ENCODE results near the gene RASGRF2. TPM values are rescaled to one million over a fixed set of nuclear protein-coding genes. Genes with fewer than 3 reads are reported as not detected.

The RASGRF2 gene
- total RNA-seq, 2 experiments from 2014 or later, result 10.0 to 11.6 TPM

DNA sequence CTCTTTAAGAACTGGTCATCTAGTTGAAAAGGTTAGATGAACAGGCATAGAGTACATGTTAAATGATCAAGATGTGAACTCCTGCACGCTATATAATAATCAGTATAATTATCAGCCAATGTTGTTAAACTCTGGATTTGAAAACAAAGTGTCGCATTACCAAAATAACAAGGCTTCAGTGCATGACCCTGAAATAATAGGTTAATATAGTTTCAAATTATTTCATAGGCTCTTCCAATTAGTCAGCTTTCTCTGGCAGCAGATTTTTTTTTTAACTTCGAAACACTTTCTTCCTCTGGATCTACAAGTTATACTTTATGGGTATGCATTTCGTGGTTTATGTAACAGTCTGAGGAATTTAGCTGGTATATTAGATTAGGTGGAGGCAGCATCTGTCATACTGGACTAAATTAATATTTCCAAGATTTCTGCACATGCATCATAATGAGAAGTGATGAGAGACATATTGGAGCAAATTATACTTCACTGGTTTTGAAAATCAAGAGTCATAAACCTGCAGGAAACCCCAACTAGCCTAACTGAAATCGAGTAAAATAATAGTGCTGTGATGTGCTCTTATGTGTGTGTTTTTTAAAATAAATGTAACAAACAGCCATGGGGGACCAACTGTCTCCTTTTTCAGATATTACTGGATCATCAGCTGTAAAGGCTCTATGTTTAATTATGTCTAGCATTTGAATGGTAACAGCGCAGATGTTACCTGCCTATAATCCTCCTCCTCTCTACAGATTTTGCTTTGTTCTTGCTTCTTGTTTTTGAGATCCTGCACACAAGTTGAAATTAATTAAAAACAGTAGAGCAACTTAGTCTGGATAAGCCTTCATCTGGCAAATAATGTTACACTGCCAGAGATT, 187.1 kb downstream of the RASGRF2 start:
- H3K27ac Mint-ChIP-seq, result peak overlapping the region; percentile 39

DNA sequence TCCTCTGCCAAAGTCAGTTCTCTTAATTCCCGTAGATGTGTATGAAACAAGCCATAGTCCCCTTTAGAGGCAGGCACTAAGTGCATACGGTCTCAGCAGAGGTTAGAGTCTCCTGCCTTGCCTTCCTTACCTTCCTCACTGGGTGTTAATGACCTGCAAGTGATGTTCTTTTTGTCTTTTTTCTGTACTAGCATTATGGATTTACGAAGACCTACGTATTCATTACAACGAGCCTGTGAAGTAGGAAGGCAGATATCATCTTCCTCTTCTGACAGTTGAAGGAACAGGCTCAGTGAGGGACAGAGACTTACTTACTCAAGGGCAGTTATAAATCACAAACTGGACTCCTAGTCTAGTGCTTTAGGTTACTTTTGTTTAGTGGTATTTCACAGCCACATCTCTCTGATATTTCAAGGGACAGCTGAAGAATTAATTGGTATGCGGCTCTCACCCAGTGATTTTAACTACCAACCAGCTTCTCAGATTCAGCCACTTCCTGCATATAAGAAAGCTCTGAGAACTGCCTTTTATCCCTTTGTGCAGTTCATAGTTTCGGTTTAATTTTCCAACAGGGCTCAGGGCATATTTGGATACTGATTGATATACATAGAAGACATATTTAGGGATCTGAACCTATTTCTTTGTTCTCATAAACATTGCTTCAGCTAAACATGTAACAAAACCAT, 187.9 kb downstream of the RASGRF2 start:
- POLR2A ChIA-PET, result interaction anchor here (0.7 kb wide), 1 partner anchor 21 kb away, joined by 3 read pairs; no protein-coding TSS in a partner anchor
- no peak for DNase-seq
- H3K27ac Mint-ChIP-seq, result peak overlapping the region; percentile 39
- no peaks in the 10 kb centered on the region for H3K9me3 Mint-ChIP-seq (ENCODE audit: insufficient read depth)
- peak overlapping the region; percentile 14 for H3K4me3 Mint-ChIP-seq
- H3K36me3 Mint-ChIP-seq (ENCODE audit: low read depth), result peaks cover 5% of the 10 kb centered on the region
- CTCF ChIA-PET, result no interaction called here
- peaks cover 11% of the 10 kb centered on the region for H3K4me1 Mint-ChIP-seq (ENCODE audit: low read depth)
- no peaks in the 10 kb centered on the region for H3K27me3 Mint-ChIP-seq (ENCODE audit: low read depth)
- peak; percentile 60 for ATAC-seq

More for the DNA sequence above, 187.1 kb downstream of the RASGRF2 start:
- no peak for DNase-seq
- Mint-ChIP-seq H3K9me3 (ENCODE audit: insufficient read depth) (no peaks in the 10 kb centered on the region), H3K36me3 (ENCODE audit: low read depth) (peaks cover 5% of the 10 kb centered on the region), H3K27me3 (ENCODE audit: low read depth) (no peaks in the 10 kb centered on the region), H3K4me1 (ENCODE audit: low read depth) (peaks cover 11% of the 10 kb centered on the region), H3K4me3 (no peak overlapping the region)
- CTCF ChIA-PET, result no interaction called here
- POLR2A ChIA-PET, result interaction anchor here (0.7 kb wide), 1 partner anchor 22 kb away, joined by 3 read pairs; no protein-coding TSS in a partner anchor
- ATAC-seq, result no peak

DNA sequence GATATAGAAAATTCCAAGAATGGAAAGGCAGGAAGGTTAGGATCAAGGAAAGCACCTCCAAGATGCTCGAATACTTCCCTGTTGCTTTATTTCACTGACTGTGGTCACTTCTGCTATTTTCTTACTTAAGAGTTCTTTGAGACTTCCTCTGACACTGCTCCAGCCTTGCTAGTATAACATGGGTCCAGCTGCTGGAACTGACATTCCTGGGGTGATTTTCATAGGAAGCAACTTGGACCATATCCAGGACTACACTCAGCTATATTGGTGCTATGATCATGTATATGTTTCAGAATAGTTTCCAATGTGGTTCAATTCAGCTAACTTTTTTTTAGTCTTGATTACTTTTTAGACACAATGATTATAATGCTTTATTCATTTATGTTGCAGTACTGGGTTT, 191.4 kb downstream of the RASGRF2 start:
- Mint-ChIP-seq H3K27me3 (ENCODE audit: low read depth) (no peaks in the 10 kb centered on the region), H3K36me3 (ENCODE audit: low read depth) (peaks cover 7% of the 10 kb centered on the region), H3K9me3 (ENCODE audit: insufficient read depth) (peaks cover 16% of the 10 kb centered on the region), H3K4me3 (no peak overlapping the region), H3K27ac (no peak overlapping the region), H3K4me1 (ENCODE audit: low read depth) (peaks cover 11% of the 10 kb centered on the region)
- ChIA-PET CTCF (interaction anchor here (1.3 kb wide), 1 partner anchor 44 kb away, joined by 3 read pairs; no protein-coding TSS in a partner anchor), POLR2A (no interaction called here)
- ATAC-seq, result no peak
- no peak for DNase-seq

DNA sequence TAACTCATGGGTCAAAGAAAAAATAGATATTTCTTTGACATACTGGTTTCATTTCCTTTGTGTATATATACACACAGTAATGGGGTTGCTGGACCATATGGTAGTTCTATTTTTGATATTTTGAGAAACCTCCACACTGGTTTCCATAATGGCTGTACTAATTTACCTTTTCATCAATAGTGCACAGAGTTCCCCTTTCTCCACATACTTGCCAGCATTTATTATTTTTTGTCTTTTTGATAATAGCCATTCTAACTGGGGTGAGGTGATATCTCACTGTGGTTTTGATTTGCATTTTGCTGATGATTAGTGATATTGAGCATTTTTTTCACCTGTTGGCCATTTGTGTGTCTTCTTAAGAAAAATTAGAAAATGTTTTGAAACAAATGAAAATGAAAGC, 194.6 kb downstream of the RASGRF2 start:
- H3K27me3 Mint-ChIP-seq (ENCODE audit: low read depth), result no peaks in the 10 kb centered on the region
- peaks cover 19% of the 10 kb centered on the region for H3K9me3 Mint-ChIP-seq (ENCODE audit: insufficient read depth)
- ATAC-seq (no peak), DNase-seq (no peak)
- CTCF ChIA-PET, result no interaction called here
- peaks cover 8% of the 10 kb centered on the region for H3K36me3 Mint-ChIP-seq (ENCODE audit: low read depth)
- H3K27ac Mint-ChIP-seq, result no peak overlapping the region
- H3K4me1 Mint-ChIP-seq (ENCODE audit: low read depth), result no peaks in the 10 kb centered on the region
- POLR2A ChIA-PET, result no interaction called here
- no peak overlapping the region for H3K4me3 Mint-ChIP-seq

DNA sequence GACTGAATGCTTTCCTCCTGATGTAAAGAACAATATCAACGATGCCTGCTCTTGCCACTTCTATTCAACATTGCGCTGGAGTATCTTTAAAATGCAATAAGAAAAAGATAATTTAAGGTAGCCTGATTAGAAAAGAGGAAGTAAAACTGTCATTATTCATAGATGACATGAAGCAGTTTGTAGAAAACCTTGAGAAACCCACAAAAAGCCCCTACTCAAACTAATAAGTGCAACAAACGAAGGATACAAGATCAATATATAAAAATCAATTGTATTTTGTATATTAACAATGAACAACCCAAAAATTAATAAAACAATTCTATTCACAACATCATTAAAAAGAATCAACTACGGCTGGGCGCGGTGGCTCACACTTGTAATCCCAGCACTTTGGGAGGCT, 196.6 kb downstream of the RASGRF2 start:
- Mint-ChIP-seq H3K27me3 (ENCODE audit: low read depth) (no peaks in the 10 kb centered on the region), H3K27ac (no peak overlapping the region), H3K4me1 (ENCODE audit: low read depth) (no peaks in the 10 kb centered on the region), H3K4me3 (no peak overlapping the region), H3K36me3 (ENCODE audit: low read depth) (peaks cover 8% of the 10 kb centered on the region), H3K9me3 (ENCODE audit: insufficient read depth) (peaks cover 19% of the 10 kb centered on the region)
- DNase-seq (no peak), ATAC-seq (no peak)
- CTCF ChIA-PET, result no interaction called here
- POLR2A ChIA-PET, result no interaction called here

DNA sequence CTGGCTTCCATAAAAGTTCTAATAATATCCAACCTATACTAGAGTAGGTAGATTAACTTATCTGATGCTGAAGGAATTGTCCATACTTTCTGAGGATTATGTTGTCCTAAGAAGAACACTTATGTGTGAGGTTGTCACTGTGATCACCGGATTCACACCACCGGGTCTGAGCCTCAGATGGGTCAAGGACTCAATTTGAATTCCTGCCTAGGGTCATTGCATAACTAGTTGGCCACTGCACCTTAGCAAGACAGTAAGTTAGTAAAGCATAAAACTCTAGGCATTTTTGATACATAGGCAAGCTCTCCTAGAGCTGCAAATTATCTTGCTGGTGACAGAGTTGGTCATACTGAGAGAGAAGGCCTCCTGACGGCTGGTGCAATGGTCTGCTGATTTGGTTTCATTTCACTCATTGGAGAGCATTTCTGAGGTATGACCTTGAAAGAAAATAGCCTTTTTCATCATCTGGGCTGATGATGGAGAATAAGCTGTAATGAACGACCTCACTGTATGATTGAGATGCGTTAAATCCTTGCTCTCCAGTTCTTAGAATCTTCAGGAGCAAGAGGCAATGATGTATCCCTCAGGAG, 200.9 kb downstream of the RASGRF2 start:
- Mint-ChIP-seq H3K36me3 (ENCODE audit: low read depth) (peaks cover 4% of the 10 kb centered on the region), H3K27me3 (ENCODE audit: low read depth) (no peaks in the 10 kb centered on the region), H3K9me3 (ENCODE audit: insufficient read depth) (peaks cover 5% of the 10 kb centered on the region), H3K4me3 (no peak overlapping the region), H3K27ac (no peak overlapping the region), H3K4me1 (ENCODE audit: low read depth) (peaks cover 8% of the 10 kb centered on the region)
- ChIA-PET CTCF (interaction anchor here (1.6 to 1.9 kb wide), 2 partner anchors 30 to 53 kb away, joined by 3 to 4 read pairs; no protein-coding TSS in a partner anchor), POLR2A (interaction anchor here (0.8 kb wide), 1 partner anchor 552 kb away, joined by 3 read pairs; no protein-coding TSS in a partner anchor)
- ATAC-seq (no peak), DNase-seq (no peak)

DNA sequence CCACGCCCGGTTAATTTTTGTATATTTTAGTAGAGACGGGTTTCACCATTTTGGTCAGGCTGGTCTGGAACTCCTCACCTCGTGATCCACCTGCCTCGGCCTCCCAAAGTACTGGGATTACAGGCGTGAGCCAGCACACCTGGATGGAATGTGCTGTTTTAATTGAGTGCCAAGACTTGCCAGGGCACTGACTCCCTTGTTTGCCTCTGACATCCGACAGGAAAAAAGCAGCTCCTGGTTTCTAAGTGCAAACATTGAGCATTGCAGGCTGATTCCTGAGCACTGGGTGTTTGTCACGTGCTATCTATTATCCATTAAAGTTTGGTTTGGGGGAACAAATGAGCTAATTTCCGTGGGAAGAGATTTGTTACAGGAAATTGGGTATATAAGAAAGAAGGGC, 202.3 kb downstream of the RASGRF2 start:
- Mint-ChIP-seq H3K4me1 (ENCODE audit: low read depth) (peaks cover 8% of the 10 kb centered on the region), H3K27me3 (ENCODE audit: low read depth) (no peaks in the 10 kb centered on the region), H3K4me3 (no peak overlapping the region), H3K9me3 (ENCODE audit: insufficient read depth) (no peaks in the 10 kb centered on the region), H3K27ac (no peak overlapping the region), H3K36me3 (ENCODE audit: low read depth) (no peaks in the 10 kb centered on the region)
- ChIA-PET CTCF (no interaction called here), POLR2A (no interaction called here)
- ATAC-seq, result no peak
- DNase-seq, result no peak

DNA sequence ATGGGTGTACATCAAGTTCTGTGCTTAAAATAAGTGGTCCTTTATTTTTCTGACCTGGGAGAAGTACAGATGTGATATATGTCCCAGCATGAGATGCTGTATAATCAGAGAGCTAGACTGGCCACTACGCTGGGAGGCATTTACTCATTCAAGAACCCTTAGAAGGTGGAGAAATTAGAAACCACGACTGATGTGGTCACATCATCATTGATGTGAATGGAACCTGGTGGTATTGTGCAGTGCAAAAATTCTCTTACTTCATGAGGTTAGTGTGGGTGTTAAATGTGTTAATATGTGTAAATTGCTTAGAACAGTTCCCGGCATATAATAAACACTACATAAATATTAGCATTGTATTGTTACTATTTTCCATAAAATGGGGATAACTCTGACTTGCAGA, 203.5 kb downstream of the RASGRF2 start:
- CTCF ChIA-PET, result interaction anchor here (1.0 to 3.7 kb wide), 4 partner anchors 55 to 492 kb away, joined by 3 to 21 read pairs (median 4); no protein-coding TSS in a partner anchor
- H3K36me3 Mint-ChIP-seq (ENCODE audit: low read depth), result no peaks in the 10 kb centered on the region
- no peaks in the 10 kb centered on the region for H3K27me3 Mint-ChIP-seq (ENCODE audit: low read depth)
- H3K27ac Mint-ChIP-seq, result no peak overlapping the region
- H3K4me3 Mint-ChIP-seq, result no peak overlapping the region
- POLR2A ChIA-PET, result interaction anchor here (1.0 kb wide), 1 partner anchor 38 kb away, joined by 3 read pairs; no protein-coding TSS in a partner anchor
- DNase-seq (no peak), ATAC-seq (no peak)
- no peaks in the 10 kb centered on the region for H3K9me3 Mint-ChIP-seq (ENCODE audit: insufficient read depth)
- H3K4me1 Mint-ChIP-seq (ENCODE audit: low read depth), result peaks cover 10% of the 10 kb centered on the region

DNA sequence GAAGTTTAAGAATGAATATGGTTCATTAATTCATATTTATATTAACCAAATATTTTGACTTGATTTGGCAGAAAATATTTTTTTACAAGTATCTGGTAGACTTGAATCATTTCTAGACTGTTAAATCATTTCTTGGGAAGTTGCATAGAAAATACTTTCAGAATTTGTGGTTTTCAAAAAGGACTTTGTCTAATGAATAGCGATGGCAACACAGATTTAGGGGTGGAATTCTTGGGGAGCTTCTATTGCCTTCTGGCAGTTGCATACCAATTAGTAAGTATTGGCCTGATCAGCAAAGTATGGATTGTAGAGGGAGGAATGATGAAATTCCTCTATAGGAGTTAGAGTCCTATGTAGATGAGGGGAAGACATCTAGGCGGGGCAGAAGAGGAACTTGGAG, 204.3 kb downstream of the RASGRF2 start:
- H3K27ac Mint-ChIP-seq, result no peak overlapping the region
- ATAC-seq, result no peak
- ChIA-PET CTCF (interaction anchor here (1.0 to 3.7 kb wide), 4 partner anchors 56 to 492 kb away, joined by 3 to 21 read pairs (median 4); no protein-coding TSS in a partner anchor), POLR2A (interaction anchor here (1.0 kb wide), 1 partner anchor 39 kb away, joined by 3 read pairs; no protein-coding TSS in a partner anchor)
- no peak for DNase-seq
- H3K4me3 Mint-ChIP-seq, result no peak overlapping the region
- H3K4me1 Mint-ChIP-seq (ENCODE audit: low read depth), result peaks cover 18% of the 10 kb centered on the region
- no peaks in the 10 kb centered on the region for H3K9me3 Mint-ChIP-seq (ENCODE audit: insufficient read depth)
- H3K27me3 Mint-ChIP-seq (ENCODE audit: low read depth), result no peaks in the 10 kb centered on the region
- no peaks in the 10 kb centered on the region for H3K36me3 Mint-ChIP-seq (ENCODE audit: low read depth)

DNA sequence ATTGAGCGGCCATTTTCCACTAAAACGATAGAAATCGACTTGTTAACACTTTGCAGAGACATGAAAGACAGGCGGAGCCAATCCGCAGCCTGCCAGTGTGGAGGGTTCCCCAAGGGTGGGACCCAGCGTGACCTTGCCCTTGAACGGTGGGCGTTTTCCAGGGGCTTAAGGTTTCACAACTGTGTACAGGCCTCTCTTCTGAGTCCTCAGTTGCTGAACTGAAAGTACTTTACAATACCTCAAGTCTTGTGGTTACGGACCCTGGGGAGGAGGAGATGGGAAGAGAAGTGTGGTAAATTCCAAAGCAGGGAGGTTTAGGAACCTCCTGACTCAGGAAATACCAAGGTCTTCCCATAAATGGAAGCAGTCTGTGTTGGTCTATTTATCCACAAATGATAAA, 204.8 kb downstream of the RASGRF2 start:
- Mint-ChIP-seq H3K4me3 (no peak overlapping the region), H3K27me3 (ENCODE audit: low read depth) (no peaks in the 10 kb centered on the region), H3K36me3 (ENCODE audit: low read depth) (no peaks in the 10 kb centered on the region), H3K27ac (no peak overlapping the region), H3K4me1 (ENCODE audit: low read depth) (peaks cover 18% of the 10 kb centered on the region), H3K9me3 (ENCODE audit: insufficient read depth) (no peaks in the 10 kb centered on the region)
- ChIA-PET CTCF (interaction anchor here (0.9 to 3.7 kb wide), 10 partner anchors 12 to 509 kb away, joined by 3 to 21 read pairs (median 4); no protein-coding TSS in a partner anchor), POLR2A (no interaction called here)
- ATAC-seq (no peak), DNase-seq (no peak)

DNA sequence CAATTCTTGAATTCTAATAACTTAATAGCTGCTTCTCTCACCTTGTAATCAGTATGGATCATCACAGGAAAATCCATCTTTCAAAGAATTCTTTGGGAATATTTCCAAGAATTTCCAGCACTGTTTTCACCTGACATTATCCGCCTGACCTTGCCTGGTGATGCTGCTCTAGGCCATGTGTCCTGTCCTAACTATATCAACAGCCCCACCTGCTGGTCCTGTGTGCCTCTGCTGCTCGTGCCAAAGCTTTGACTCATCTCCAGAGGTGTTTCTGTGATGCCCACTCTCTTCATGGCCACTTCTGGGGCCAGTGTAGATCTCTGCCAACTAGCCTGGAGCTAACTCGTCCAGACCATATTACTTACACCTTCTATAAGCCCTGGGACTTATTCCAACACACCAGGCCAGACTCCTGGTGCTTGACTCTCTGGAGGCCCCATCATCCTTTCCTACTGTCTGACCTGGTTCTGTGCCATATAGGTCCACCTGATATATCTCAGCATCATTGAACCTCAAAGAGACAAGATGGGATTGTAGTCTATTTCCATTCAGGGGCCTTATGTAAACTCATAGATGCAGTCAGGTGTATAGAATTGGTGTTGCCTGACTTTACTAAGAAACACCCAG, 205.4 kb downstream of the RASGRF2 start:
- ATAC-seq (peak; percentile 89), DNase-seq (peak; percentile 80)
- Mint-ChIP-seq H3K9me3 (ENCODE audit: insufficient read depth) (no peaks in the 10 kb centered on the region), H3K27ac (no peak overlapping the region), H3K36me3 (ENCODE audit: low read depth) (no peaks in the 10 kb centered on the region), H3K27me3 (ENCODE audit: low read depth) (no peaks in the 10 kb centered on the region), H3K4me1 (ENCODE audit: low read depth) (peaks cover 18% of the 10 kb centered on the region), H3K4me3 (no peak overlapping the region)
- POLR2A ChIA-PET, result interaction anchor here (0.6 kb wide), 1 partner anchor 207 kb away, joined by 5 read pairs; no protein-coding TSS in a partner anchor
- CTCF ChIA-PET, result interaction anchor here (0.6 to 3.7 kb wide), 15 partner anchors 12 to 509 kb away, joined by 3 to 21 read pairs (median 3); no protein-coding TSS in a partner anchor
